Stomach smooth muscle (tissue), 2 donors: ENCODE data around the gene TOX2.

ENCODE experiments used
- H3K27ac ChIP-seq: one replicate; pipeline ENCODE4 v1.7.0; 2013; ENCODE audit warnings: mild to moderate bottlenecking, low read length, inconsistent platforms
- H3K27me3 ChIP-seq, 2 donors: one replicate each; pipeline ENCODE4 v1.7.0; 2013; ENCODE audit warnings: low read length in 2 of 2; ENCODE audit not compliant: insufficient read depth in 2 of 2, control insufficient read depth in 1 of 2
- H3K36me3 ChIP-seq, 2 donors: one replicate each; pipeline ENCODE4 v1.7.0; 2013; ENCODE audit warnings: low read length in 2 of 2; ENCODE audit not compliant: control insufficient read depth in 2 of 2, insufficient read depth in 2 of 2
- H3K4me1 ChIP-seq: one replicate; pipeline ENCODE4 v1.7.0; 2013; ENCODE audit warnings: low read length; ENCODE audit not compliant: control insufficient read depth, insufficient read depth
- H3K4me3 ChIP-seq, 2 donors: one replicate each; pipeline ENCODE4 v1.7.0; 2013; ENCODE audit warnings: low read length in 2 of 2
- H3K9ac ChIP-seq, 2 donors: one replicate each; pipeline ENCODE4 v1.7.0; 2013; ENCODE audit warnings: low read length in 2 of 2, mild to moderate bottlenecking in 1 of 2
- H3K9me3 ChIP-seq, 2 donors: one replicate each; pipeline ENCODE4 v1.7.0; 2013; ENCODE audit warnings: low read length in 2 of 2; ENCODE audit not compliant: control insufficient read depth in 2 of 2
- donor health status: healthy.
- donor health status: Pancreatic carcinoma.

The TOX2 gene

GRCh38 chr20:44050327-44050726 is 135.7 kb downstream of the TOX2 start:
- H3K9ac ChIP-seq, result no peak overlapping the region
- no peaks in the 10 kb centered on the region for H3K27me3 ChIP-seq

GRCh38 chr20:44050925-44051660 is 136.4 kb downstream of the TOX2 start:
- Histone ChIP-seq H3K9ac (no peak overlapping the region), H3K4me1 (no peaks in the 10 kb centered on the region), H3K4me3 (no peak overlapping the region), H3K36me3 (peaks cover 0 to 2% of the 10 kb centered on the region in 2 donors), H3K9me3 (peaks cover 0 to 4% of the 10 kb centered on the region in 2 donors), H3K27me3 (no peaks in the 10 kb centered on the region), H3K27ac (no peak overlapping the region)

More at GRCh38 chr20:44050327-44050726, 135.7 kb downstream of the TOX2 start:
- Histone ChIP-seq H3K4me3 (no peak overlapping the region), H3K36me3 (peaks cover 0 to 2% of the 10 kb centered on the region in 2 donors), H3K9me3 (no peaks in the 10 kb centered on the region), H3K4me1 (no peaks in the 10 kb centered on the region), H3K27ac (no peak overlapping the region)

- no peak overlapping the region for H3K27ac ChIP-seq
- H3K36me3 ChIP-seq, result peaks cover 0 to 2% of the 10 kb centered on the region in 2 donors
- H3K4me1 ChIP-seq, result no peaks in the 10 kb centered on the region
- no peak overlapping the region for H3K9ac ChIP-seq
- H3K4me3 ChIP-seq, result no peak overlapping the region
- H3K27me3 ChIP-seq, result no peaks in the 10 kb centered on the region
- peaks cover 0 to 9% of the 10 kb centered on the region in 2 donors for H3K9me3 ChIP-seq
Measured at GRCh38 chr20:44051661-44052000, 137.0 kb downstream of the TOX2 start.

- no peak overlapping the region for H3K4me3 ChIP-seq
Measured at GRCh38 chr20:44052166-44052565, 137.5 kb downstream of the TOX2 start.

GRCh38 chr20:44053046-44053445 is 138.4 kb downstream of the TOX2 start:
- Histone ChIP-seq H3K27me3 (no peaks in the 10 kb centered on the region), H3K4me1 (no peaks in the 10 kb centered on the region), H3K36me3 (peaks cover 0 to 2% of the 10 kb centered on the region in 2 donors), H3K4me3 (no peak overlapping the region), H3K9me3 (peaks cover 0 to 19% of the 10 kb centered on the region in 2 donors), H3K9ac (no peak overlapping the region), H3K27ac (no peak overlapping the region)

More at GRCh38 chr20:44052166-44052565, 137.5 kb downstream of the TOX2 start:
- H3K4me1 ChIP-seq, result no peaks in the 10 kb centered on the region
- H3K9me3 ChIP-seq, result peaks cover 0 to 13% of the 10 kb centered on the region in 2 donors
- H3K36me3 ChIP-seq, result peaks cover 0 to 2% of the 10 kb centered on the region in 2 donors
- H3K9ac ChIP-seq, result no peak overlapping the region
- H3K27me3 ChIP-seq, result no peaks in the 10 kb centered on the region
- H3K27ac ChIP-seq, result no peak overlapping the region

- Histone ChIP-seq H3K9ac (no peak overlapping the region), H3K27ac (no peak overlapping the region), H3K4me1 (no peaks in the 10 kb centered on the region), H3K36me3 (peaks cover 0 to 2% of the 10 kb centered on the region in 2 donors), H3K9me3 (peaks cover 0 to 19% of the 10 kb centered on the region in 2 donors), H3K27me3 (no peaks in the 10 kb centered on the region), H3K4me3 (no peak overlapping the region)
Measured at GRCh38 chr20:44054118-44054517, 139.5 kb downstream of the TOX2 start.

- Histone ChIP-seq H3K27ac (no peak overlapping the region), H3K9ac (no peak overlapping the region), H3K27me3 (no peaks in the 10 kb centered on the region)
Measured at GRCh38 chr20:44054849-44055248, 140.2 kb downstream of the TOX2 start.

GRCh38 chr20:44056010-44056698 is 141.5 kb downstream of the TOX2 start:
- Histone ChIP-seq H3K27me3 (no peaks in the 10 kb centered on the region), H3K9me3 (peaks cover 0 to 19% of the 10 kb centered on the region in 2 donors), H3K9ac (no peak overlapping the region), H3K27ac (no peak overlapping the region), H3K36me3 (peaks cover 0 to 2% of the 10 kb centered on the region in 2 donors), H3K4me1 (no peaks in the 10 kb centered on the region), H3K4me3 (no peak overlapping the region)

More at GRCh38 chr20:44054849-44055248, 140.2 kb downstream of the TOX2 start:
- peaks cover 0 to 2% of the 10 kb centered on the region in 2 donors for H3K36me3 ChIP-seq
- H3K4me1 ChIP-seq, result no peaks in the 10 kb centered on the region
- H3K4me3 ChIP-seq, result no peak overlapping the region
- peaks cover 0 to 19% of the 10 kb centered on the region in 2 donors for H3K9me3 ChIP-seq

- no peaks in the 10 kb centered on the region for H3K4me1 ChIP-seq
- H3K9ac ChIP-seq, result no peak overlapping the region
- no peaks in the 10 kb centered on the region for H3K27me3 ChIP-seq
- no peak overlapping the region for H3K27ac ChIP-seq
- H3K9me3 ChIP-seq, result peaks cover 0 to 19% of the 10 kb centered on the region in 2 donors
- no peaks in the 10 kb centered on the region for H3K36me3 ChIP-seq
- no peak overlapping the region for H3K4me3 ChIP-seq
Measured at GRCh38 chr20:44057698-44058675, 143.3 kb downstream of the TOX2 start.
